Activated CD4-positive, alpha-beta T cell treated with anti-CD3 and anti-CD28 coated beads for 36 hours (primary cell): ENCODE data around the gene ITPK1. TPM values are rescaled to one million over a fixed set of nuclear protein-coding genes. Genes with fewer than 3 reads are reported as not detected.
A peak's percentile ranks its signal among the peaks of the same experiment; 100 is the strongest.
"Not testable (repeated sequence)": the region's sequence is repeated elsewhere in the genome, so short reads cannot be mapped to it uniquely, and the experiment has no call there.

Source experiments
- ATAC-seq: fragments of 200-7000 bp; cut with Tn5 transposase; one replicate; pipeline ENCODE4 v1.10.0; 2021; ENCODE audit warnings: mild to moderate bottlenecking, moderate library complexity
- CTCF ChIA-PET: fragments of 350-600 bp; sonication (Branson Sonifier 250); formaldehyde crosslinking; loops from one replicate; lab custom pipeline; 2021; ENCODE audit warnings: antibody characterized with exemption; lab: Charles Lee
- POLR2A ChIA-PET: fragments of 350-600 bp; sonication (Branson Sonifier 250); formaldehyde crosslinking; loops from one replicate; lab custom pipeline; 2021; ENCODE audit warnings: antibody characterized with exemption, inconsistent platforms; lab: Charles Lee
- DNase-seq: peaks from one replicate; pipeline ENCODE4 v3.0.0-alpha.2; 2020
- H3K27ac Mint-ChIP-seq: one replicate; pipeline ENCODE4 v1.8.0; 2021; ENCODE audit warnings: mixed read lengths
- H3K27me3 Mint-ChIP-seq: one replicate; pipeline ENCODE4 v1.8.0; 2021; ENCODE audit warnings: mixed read lengths
- H3K36me3 Mint-ChIP-seq: one replicate; pipeline ENCODE4 v1.8.0; 2021; ENCODE audit warnings: low read depth, mixed read lengths
- H3K4me1 Mint-ChIP-seq: one replicate; pipeline ENCODE4 v1.8.0; 2021; ENCODE audit warnings: mixed read lengths
- H3K4me3 Mint-ChIP-seq: one replicate; pipeline ENCODE4 v1.8.0; 2021; ENCODE audit warnings: mild to moderate bottlenecking, moderate library complexity, mixed read lengths
- H3K9me3 Mint-ChIP-seq: one replicate; pipeline ENCODE4 v1.8.0; 2021; ENCODE audit warnings: low read depth, mixed read lengths
- intact Hi-C, 2 experiments: fragments of 100-400 bp; cut with DNase I in 1 of 2; cut with micrococcal nuclease in 1 of 2; formaldehyde crosslinking; loops; one replicate each; pipeline versions ENCODE4 v1.14.2 to v1.15.1; 2022 to 2024; cut with DNase I, micrococcal nuclease
- total RNA-seq, 2 experiments: library from RNA; stranded (reverse); gene quantifications; one replicate each; pipeline ENCODE4 v1.2.3, GENCODE V29; 2021

ITPK1 gene
- total RNA-seq, result 10 to 100 TPM; 31.0 to 35.5 TPM

- ChIA-PET POLR2A (interaction anchor here (0.6 to 0.8 kb wide), 3 partner anchors 15 to 91 kb away, joined by 3 read pairs; partner anchors contain the start of genes GON7, LYSET, MOAP1 and UBR7), CTCF (interaction anchor here (0.5 to 3.5 kb wide), 12 partner anchors 11 to 164 kb away, joined by 3 to 43 read pairs (median 4); partner anchors contain the start of genes LYSET and MOAP1)
- Mint-ChIP-seq H3K9me3 (no peaks in the 10 kb centered on the region), H3K27me3 (peaks cover 2% of the 10 kb centered on the region), H3K36me3 (no peaks in the 10 kb centered on the region), H3K4me1 (peaks cover 23% of the 10 kb centered on the region), H3K27ac (peak within 1 kb of the TSS; percentile 81), H3K4me3 (peak within 1 kb of the TSS; percentile 78)
- ATAC-seq (peak; percentile 56), DNase-seq (peak; percentile 72)
- intact Hi-C loops, result loop anchor here (1.0 to 10.0 kb wide), 7 partner anchors 23 to 499 kb away; partner anchors contain the start of genes GON7 (in 2 of the 2), UBR7 (in 2 of the 2), BTBD7 (in 1 of the 2) and GOLGA5 (in 1 of the 2)
These were observed at the start of gene ITPK1 for GRCh38 chr14:93115821-93116675. Gene ITPK1, minus strand, starts transcription at chr14:93115925. Its CDS starts 762 bp downstream, at chr14:93115163.

GRCh38 chr14:93163564-93163963, 47.8 kb upstream of the ITPK1 start:
- H3K27ac Mint-ChIP-seq, result no peak overlapping the region
- H3K27me3 Mint-ChIP-seq, result no peaks in the 10 kb centered on the region
- no peaks in the 10 kb centered on the region for H3K4me1 Mint-ChIP-seq
- ATAC-seq, result no peak
- intact Hi-C loops, result no loop called here
- ChIA-PET CTCF (interaction anchor here (1.2 kb wide), 1 partner anchor 212 kb away, joined by 4 read pairs; no protein-coding TSS in a partner anchor), POLR2A (no interaction called here)
- no peaks in the 10 kb centered on the region for H3K36me3 Mint-ChIP-seq
- no peak for DNase-seq
- no peak overlapping the region for H3K4me3 Mint-ChIP-seq
- H3K9me3 Mint-ChIP-seq, result no peaks in the 10 kb centered on the region

GRCh38 chr14:93161411-93161940, 45.8 kb upstream of the ITPK1 start:
- ChIA-PET CTCF (interaction anchor here (0.7 to 1.2 kb wide), 2 partner anchors 17 to 210 kb away, joined by 3 read pairs; no protein-coding TSS in a partner anchor), POLR2A (interaction anchor here (0.6 kb wide), 1 partner anchor 70 kb away, joined by 3 read pairs; no protein-coding TSS in a partner anchor)
- DNase-seq, result no peak
- no peaks in the 10 kb centered on the region for H3K4me1 Mint-ChIP-seq
- no peak overlapping the region for H3K4me3 Mint-ChIP-seq
- intact Hi-C loops, result no loop called here
- no peaks in the 10 kb centered on the region for H3K27me3 Mint-ChIP-seq
- no peak overlapping the region for H3K27ac Mint-ChIP-seq
- H3K36me3 Mint-ChIP-seq, result no peaks in the 10 kb centered on the region
- H3K9me3 Mint-ChIP-seq, result no peaks in the 10 kb centered on the region
- no peak for ATAC-seq

DNA sequence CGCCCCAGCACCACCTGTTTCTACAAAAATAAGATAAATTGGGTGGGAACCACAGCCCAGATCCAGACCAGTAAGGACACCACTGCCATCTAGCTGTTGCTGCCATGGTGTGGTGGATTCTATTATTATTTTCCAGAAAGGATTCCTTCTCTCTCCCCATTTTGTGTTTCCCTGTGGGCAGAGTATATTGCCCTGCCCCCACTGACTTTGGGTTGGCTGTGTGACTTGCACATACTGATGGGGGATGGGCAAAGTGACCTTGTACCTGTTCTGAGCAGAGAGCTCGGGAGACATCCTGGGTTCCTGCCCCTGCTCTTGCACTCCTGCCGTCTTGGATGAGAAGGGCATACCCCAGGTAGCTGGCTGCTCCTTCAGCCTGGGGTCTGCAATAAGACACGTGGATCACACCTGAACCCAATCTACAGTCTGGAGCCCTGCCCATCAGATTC, 44.7 kb upstream of the ITPK1 start:
- H3K36me3 Mint-ChIP-seq, result no peaks in the 10 kb centered on the region
- CTCF ChIA-PET, result interaction anchor here (1.2 to 1.4 kb wide), 2 partner anchors 47 to 209 kb away, joined by 3 to 5 read pairs; no protein-coding TSS in a partner anchor

DNA sequence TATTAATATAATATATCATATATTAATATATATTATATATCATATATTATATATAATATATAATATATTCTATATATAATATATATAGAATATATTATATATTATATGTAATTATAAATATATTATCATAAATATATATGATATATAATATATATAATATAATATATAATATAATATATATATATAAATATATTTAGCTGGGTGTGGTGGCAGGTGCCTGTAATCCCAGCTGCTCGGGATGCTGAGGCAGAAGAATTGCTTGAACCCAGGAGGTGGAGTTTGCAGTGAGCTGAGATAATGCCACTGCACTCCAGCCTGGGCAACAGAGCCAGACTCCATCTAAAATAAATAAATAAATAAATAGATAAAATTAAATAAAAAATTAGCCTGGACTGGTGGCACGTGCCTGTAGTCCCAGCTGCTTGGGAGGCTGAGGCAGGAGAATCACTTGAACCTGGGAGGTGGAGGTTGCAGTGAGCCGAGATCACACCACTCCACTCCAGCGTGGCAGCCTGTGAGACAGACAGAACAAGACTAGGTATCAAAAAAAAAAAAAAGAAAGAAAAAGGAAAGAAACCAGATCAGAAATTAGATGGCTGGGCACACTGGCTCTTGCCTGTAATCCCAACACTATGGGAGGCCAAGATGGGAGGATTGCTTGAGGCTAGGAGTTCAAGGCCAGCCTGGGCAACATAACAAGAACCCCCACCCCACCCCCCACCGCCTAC, 44.1 kb upstream of the ITPK1 start:
- POLR2A ChIA-PET, H3K27me3 Mint-ChIP-seq, H3K4me1 Mint-ChIP-seq, intact Hi-C loops, H3K9me3 Mint-ChIP-seq, H3K4me3 Mint-ChIP-seq, H3K27ac Mint-ChIP-seq, H3K36me3 Mint-ChIP-seq: not testable (repeated sequence)
- DNase-seq (peak; percentile 37), ATAC-seq (peak; percentile 64)
- CTCF ChIA-PET, result interaction anchor here (1.4 kb wide), 1 partner anchor 46 kb away, joined by 5 read pairs; no protein-coding TSS in a partner anchor

More for the DNA sequence above, 44.7 kb upstream of the ITPK1 start:
- Mint-ChIP-seq H3K27me3 (no peaks in the 10 kb centered on the region), H3K9me3 (no peaks in the 10 kb centered on the region), H3K27ac (no peak overlapping the region), H3K4me3 (no peak overlapping the region), H3K4me1 (no peaks in the 10 kb centered on the region)
- POLR2A ChIA-PET, result no interaction called here
- peak; percentile 34 for DNase-seq
- ATAC-seq, result peak; percentile 64
- intact Hi-C loops, result no loop called here

DNA sequence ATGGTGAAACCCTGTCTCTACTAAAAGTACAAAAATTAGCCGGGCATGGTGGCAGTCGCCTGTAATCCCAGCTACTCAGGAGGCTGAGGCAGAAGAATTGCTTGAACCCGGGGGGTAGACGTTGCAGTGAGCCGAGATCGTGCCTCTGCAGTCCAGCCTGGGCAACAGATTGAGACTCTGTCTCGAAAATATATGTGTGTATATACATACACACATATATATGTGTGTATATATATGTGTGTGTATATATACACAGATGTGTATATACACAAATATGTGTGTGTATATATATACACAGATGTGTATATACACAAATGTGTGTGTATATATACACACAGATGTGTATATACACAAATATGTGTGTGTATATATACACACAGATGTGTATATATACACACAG, 42.6 kb upstream of the ITPK1 start:
- ATAC-seq, result peak; percentile 49
- CTCF ChIA-PET, H3K27ac Mint-ChIP-seq, H3K4me1 Mint-ChIP-seq, H3K9me3 Mint-ChIP-seq, H3K27me3 Mint-ChIP-seq, POLR2A ChIA-PET, intact Hi-C loops, H3K4me3 Mint-ChIP-seq, H3K36me3 Mint-ChIP-seq: not testable (repeated sequence)
- DNase-seq, result peak; percentile 30

GRCh38 chr14:93156693-93157369, 41.1 kb upstream of the ITPK1 start:
- Mint-ChIP-seq H3K27ac (no peak overlapping the region), H3K36me3 (no peaks in the 10 kb centered on the region), H3K4me3 (no peak overlapping the region), H3K4me1 (no peaks in the 10 kb centered on the region), H3K27me3 (no peaks in the 10 kb centered on the region), H3K9me3 (no peaks in the 10 kb centered on the region)
- ChIA-PET POLR2A (interaction anchor here (0.6 kb wide), 1 partner anchor 9 kb away, joined by 3 read pairs; no protein-coding TSS in a partner anchor), CTCF (interaction anchor here (0.8 kb wide), 1 partner anchor 16 kb away, joined by 3 read pairs; no protein-coding TSS in a partner anchor)
- intact Hi-C loops, result no loop called here
- DNase-seq (no peak), ATAC-seq (no peak)

DNA sequence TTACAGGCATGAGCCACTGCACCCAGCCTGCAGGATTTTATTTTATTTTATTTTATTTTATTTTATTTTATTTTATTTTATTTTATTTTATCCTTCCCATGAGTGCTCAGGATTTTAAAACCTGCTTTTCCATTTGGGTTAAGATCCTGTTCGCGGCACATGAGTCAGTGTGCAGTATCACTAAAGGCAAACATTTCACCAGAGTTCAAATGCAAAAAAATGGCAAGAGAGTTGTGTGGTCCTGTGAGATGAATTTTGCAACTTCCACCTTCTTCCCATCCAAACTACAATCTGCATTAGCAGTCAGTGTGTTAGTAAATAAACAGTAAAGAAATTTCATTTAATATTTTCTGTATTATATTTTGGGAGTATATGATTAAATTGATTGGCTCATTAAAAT, 39.9 kb upstream of the ITPK1 start:
- no peak for ATAC-seq
- no peak overlapping the region for H3K27ac Mint-ChIP-seq
- POLR2A ChIA-PET, result no interaction called here
- no peak for DNase-seq
- intact Hi-C loops, result no loop called here
- CTCF ChIA-PET, result no interaction called here
- H3K4me1 Mint-ChIP-seq, result no peaks in the 10 kb centered on the region
- H3K4me3 Mint-ChIP-seq, result no peak overlapping the region
- H3K9me3 Mint-ChIP-seq, result no peaks in the 10 kb centered on the region
- H3K27me3 Mint-ChIP-seq, result no peaks in the 10 kb centered on the region
- no peaks in the 10 kb centered on the region for H3K36me3 Mint-ChIP-seq

DNA sequence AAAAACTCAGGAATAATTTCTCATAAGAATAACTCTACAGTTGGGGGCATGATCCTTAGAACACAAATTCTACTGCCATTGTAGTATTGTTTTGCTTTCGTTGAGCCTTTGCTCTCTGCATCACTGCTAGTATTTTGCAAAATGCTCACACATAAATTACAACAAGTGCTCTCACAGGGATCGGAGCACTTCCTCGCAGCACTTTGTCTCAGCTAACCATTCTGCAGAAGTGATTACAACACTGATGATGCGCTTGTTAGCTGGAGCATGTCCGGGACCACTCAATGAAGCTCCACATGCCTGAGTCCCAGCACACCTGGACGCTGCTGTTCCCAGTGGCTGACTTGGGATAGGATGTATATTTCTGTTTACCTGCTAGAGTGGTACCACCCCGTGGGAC, 37.4 kb upstream of the ITPK1 start:
- peaks cover 3% of the 10 kb centered on the region for H3K4me1 Mint-ChIP-seq
- no peaks in the 10 kb centered on the region for H3K36me3 Mint-ChIP-seq
- H3K9me3 Mint-ChIP-seq, result no peaks in the 10 kb centered on the region
- ATAC-seq (no peak), DNase-seq (no peak)
- H3K27ac Mint-ChIP-seq, result no peak overlapping the region
- no peaks in the 10 kb centered on the region for H3K27me3 Mint-ChIP-seq
- ChIA-PET POLR2A (no interaction called here), CTCF (no interaction called here)
- intact Hi-C loops, result no loop called here
- no peak overlapping the region for H3K4me3 Mint-ChIP-seq

DNA sequence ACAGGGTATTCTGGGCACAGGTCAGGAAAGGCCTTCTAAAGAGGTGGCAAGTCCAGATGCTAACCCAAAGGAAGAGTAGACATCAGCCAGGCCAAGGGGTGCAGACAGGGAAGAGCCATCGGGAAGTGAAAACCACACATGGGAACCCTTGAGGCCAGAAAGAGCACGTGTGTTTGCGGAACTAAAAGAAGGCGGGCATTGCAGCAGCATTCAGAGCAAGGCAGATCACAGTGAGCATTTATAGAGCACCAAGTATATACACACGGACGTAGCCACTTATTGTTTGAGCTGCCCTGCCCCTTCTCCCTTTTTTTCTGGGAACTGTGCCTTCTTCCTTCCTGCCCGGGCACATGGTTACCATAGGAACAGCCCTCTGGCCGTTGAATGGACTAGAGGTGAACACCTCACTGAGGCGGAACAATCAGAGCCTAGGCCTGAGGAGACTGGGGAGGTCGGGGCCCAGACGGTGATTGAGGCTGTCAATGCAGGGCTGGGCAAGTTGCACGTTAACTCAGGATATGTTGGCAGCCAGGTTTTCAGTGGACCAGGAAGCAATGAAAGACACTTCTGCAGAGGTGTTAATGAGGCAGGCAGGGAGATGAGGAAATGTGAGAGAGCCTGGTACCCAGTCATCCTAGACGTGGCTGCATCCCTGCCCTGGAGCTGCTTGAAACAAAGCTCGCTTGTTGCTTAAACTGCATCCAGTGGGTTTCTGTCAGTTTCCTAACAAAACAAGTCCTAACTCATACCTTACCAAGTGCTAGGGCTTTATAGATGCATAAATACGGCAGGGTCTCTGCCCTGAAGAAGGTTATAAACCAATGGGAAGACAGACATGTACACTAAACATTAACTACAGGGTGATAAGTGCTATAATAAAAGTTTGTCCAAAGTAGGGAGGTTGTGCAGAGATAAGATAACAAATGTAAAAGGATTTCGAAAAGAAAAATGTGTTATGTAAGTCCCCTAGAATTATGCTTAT, 34.8 kb upstream of the ITPK1 start:
- intact Hi-C loops, result no loop called here
- Mint-ChIP-seq H3K4me1 (peaks cover 3% of the 10 kb centered on the region), H3K36me3 (no peaks in the 10 kb centered on the region), H3K9me3 (no peaks in the 10 kb centered on the region), H3K27ac (no peak overlapping the region), H3K27me3 (no peaks in the 10 kb centered on the region), H3K4me3 (no peak overlapping the region)
- ChIA-PET POLR2A (no interaction called here), CTCF (interaction anchor here (1.4 kb wide), 1 partner anchor 37 kb away, joined by 5 read pairs; no protein-coding TSS in a partner anchor)
- DNase-seq (no peak), ATAC-seq (no peak)
